Stimulated activated CD4-positive, alpha-beta T cell treated with anti-CD3 and anti-CD28 coated beads, Interleukin-2, amount 100 ng/mL, for 4 hours (primary cell): ENCODE results near the gene SH3BP2.

ENCODE experiments used
- DNase-seq: peaks from one replicate; pipeline ENCODE4 v3.0.0-alpha.2; 2020; ENCODE audit warnings: low read depth

Gene SH3BP2

GRCh38 chr4:2803624-2804448 is 11.0 kb downstream of the SH3BP2 start:
- no peak for DNase-seq

DNA sequence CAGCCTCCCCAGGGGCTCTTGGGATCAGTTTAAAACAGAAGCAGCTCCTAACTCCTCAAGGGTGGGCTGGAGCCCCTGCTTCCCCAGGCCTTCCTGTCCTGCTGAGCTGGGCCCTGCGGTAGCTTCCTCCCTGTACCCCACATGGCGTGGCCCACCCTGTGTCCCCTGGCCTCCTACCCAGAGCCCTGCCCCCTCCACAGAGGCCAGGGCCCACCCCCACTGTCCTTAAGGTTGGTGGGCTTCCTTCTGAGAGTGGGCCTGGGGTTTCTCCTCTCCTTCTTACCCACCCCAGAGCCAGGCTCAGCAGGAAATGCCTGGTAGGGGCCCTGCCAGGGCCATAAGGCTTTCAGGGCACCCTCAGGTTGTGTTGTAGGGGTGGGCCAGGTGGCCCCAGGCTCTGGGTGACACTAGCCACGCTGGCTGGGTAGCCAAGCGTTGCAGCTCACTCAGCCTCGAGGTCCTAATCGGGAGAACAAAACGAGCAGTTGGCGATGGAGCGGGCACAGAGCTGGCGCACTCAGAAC is 11.6 kb downstream of the SH3BP2 start:
- no peak for DNase-seq

GRCh38 chr4:2804973-2805501 is 12.2 kb downstream of the SH3BP2 start:
- no peak for DNase-seq

GRCh38 chr4:2805712-2806389 is 13.0 kb downstream of the SH3BP2 start:
- DNase-seq: no peak

- DNase-seq: no peak
These were observed 13.8 kb downstream of the SH3BP2 start for GRCh38 chr4:2806390-2807355.

GRCh38 chr4:2807571-2807970 is 14.7 kb downstream of the SH3BP2 start:
- DNase-seq: no peak

DNA sequence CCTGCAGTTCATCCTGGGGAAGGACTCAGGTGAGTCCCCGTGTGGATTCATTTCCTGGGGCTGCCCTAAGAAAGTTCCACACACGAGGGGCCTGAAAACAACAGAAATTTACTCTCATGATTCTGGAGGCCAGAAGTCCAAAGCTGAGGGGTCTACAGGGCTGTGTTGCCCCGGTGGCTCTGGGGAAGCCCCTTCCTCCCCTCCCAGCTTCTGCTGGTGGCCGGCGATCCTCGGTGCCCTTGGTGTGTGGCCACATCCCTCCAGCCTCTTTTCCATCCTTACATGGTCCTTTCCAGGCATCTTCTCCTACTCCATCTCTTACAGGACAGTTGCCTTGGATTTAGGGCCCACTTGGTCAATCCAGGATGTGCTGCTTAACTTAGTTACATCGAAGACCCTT is 15.1 kb downstream of the SH3BP2 start:
- no peak for DNase-seq

DNA sequence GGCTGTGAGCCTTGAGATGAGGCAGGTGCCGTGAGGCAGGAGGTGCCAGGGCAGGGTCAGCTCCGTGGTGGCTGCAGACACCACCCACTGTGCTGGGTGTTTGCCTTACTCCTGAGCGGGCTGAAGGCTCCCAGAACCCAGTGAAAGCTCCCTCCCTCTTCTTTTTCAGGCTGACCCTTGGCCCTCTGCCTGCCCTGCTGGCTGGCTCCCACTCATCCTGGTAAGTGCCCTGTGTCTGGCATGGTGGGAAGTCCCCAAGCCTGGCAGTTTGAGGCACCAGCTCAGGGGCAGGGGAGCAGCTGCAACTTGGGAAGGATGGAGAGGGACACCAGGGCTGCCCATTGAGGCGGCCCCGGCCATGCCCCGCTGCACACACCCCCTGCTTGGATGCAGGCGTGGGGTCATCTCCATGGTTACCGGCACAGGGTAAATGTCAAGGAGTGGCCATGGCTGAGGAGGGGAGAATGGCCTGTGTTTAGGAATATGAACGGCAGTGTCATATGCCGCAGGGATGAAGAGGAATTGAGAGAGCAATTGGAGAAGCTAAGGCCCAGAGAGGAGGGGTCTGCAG is 16.8 kb downstream of the SH3BP2 start:
- DNase-seq: no peak

- no peak for DNase-seq
These were observed 17.5 kb downstream of the SH3BP2 start for GRCh38 chr4:2810388-2810787.

DNA sequence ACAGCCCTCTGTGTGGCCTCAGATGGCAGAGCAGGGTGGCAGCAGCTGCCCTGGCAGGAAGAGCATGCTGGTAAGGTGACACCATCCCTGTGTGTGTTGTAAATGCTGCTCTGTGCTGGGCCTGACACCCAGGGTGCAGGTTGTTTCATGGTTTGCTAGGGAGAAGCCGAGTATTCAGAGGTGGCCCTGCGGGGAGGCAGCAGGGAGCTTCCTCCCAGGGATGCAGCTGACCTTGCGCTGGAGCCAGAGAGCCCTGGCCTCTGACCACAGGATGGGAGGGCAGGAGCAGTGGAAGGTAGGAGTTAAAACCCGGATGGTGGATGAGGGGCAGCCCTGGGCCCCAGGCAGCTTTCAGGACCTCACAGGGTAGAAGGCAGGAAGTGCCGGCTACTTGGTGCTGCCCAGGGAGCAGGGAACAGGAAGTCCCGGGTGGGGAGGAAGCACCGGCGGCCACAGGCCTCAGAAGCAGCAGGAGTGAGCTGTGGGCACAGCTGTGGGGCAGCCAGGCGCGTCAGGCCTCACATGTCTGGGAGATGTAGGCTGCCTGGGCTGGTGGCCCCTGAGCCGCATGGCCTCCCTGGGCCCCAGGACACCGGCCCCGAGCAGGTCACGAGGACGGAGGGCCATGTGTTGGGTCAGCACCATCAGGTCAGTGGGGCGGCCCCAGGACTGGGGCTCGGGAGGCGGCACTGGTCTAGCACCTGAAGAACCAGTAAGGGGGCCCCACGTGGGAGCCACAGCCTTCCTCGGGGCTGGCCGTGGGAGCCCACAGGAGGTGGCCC is 19.1 kb downstream of the SH3BP2 start:
- DNase-seq: no peak

DNA sequence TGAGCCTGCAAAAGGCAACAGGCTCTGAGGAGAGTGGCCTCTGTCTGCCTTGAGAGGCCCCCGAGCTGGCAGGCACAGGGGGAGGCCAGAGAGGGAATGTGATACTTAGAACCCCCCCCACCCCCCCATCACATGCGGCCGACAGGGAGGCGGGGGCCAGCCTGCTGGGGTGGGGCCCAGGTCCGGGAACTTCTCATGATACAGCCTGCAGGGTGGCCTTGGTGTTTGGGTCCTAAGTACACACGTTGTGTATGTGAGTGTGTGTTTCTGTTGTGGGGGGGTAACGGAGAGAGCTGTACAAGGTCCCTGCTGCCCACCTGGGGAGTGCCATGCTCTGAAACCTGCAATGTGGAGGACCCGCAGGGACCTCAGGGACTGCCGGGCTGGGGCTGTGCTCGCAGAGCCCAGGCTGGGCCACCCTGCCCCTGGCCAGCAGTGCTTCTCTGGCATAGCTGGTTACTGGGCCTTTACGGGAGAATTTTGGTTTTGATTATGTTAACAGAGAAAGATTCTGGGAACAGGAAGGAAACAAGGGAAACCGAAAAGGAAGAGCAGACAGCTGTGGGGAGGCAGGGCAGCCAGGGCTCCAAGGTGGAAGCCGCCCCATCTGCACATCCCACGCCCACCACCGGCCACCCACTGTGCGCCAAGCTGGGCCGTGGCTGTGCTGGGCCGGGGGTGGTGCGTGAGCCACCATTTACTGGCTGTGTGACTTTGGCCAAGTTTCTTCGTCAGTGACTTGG is 19.9 kb downstream of the SH3BP2 start:
- DNase-seq: no peak

GRCh38 chr4:2813446-2814405 is 20.8 kb downstream of the SH3BP2 start:
- no peak for DNase-seq

- no peak for DNase-seq
These were observed 21.9 kb downstream of the SH3BP2 start for GRCh38 chr4:2814627-2815270.

GRCh38 chr4:2816401-2816954 is 23.6 kb downstream of the SH3BP2 start:
- DNase-seq: no peak

- no peak for DNase-seq
These were observed 24.3 kb downstream of the SH3BP2 start for GRCh38 chr4:2817137-2817536.

DNA sequence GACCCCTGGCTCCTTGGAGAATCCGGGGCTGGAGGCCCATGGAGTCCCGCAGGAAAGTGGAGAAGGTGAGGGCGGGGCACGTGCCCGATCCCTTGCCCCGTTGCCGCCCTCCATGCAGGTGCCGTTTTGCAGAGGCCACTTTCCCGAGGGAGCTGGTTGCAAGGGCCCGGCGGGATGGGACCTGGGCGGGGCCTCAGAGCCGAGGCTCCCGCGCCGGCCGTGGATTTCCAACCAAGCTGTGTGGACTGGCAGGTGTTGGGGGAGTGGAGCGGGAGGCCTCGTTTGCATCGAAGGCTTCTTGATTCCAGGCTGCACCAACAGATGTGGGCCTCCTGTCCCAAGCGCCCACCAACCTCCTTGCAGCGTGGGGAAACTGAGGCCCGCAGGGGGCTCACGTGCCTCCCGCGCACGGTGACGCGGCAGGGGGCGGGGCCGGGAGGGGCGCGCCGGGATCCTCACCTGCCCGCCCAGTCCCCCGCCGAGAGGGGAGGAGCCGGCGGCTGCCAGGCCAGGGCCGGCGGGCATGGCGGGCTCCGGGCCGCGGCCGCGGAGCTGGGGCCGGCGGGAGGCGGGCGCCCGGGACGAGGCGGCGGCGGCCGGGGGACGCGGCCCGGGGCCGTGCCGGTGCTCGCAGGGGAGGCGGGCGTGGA is 24.9 kb downstream of the SH3BP2 start:
- DNase-seq: no peak

- DNase-seq: no peak
These were observed 25.6 kb downstream of the SH3BP2 start for GRCh38 chr4:2818351-2818939.
